HepG2 (cell line): ENCODE results near the gene ARHGAP33. TPM values are rescaled to one million over a fixed set of nuclear protein-coding genes. Genes with fewer than 3 reads are reported as not detected.

ENCODE experiments used
- GABPA ChIP-seq, 2 experiments: IDR thresholded peaks; 2 replicates each; pipeline ENCODE4 v1.6.1; 2011 to 2016; ENCODE audit warnings: low read depth in 2 of 2, low read length in 1 of 2, missing biosample characterization in 1 of 2, missing genetic modification characterization in 1 of 2
- HDAC1 ChIP-seq: sonication (generic); formaldehyde crosslinking; IDR thresholded peaks from 2 replicates; pipeline ENCODE4 v1.5.1; 2020; ENCODE audit warnings: mild to moderate bottlenecking, missing genetic modification reagents
- IKZF4 ChIP-seq: sonication (generic); formaldehyde crosslinking; IDR thresholded peaks from 2 replicates; pipeline ENCODE4 v1.5.1; 2020; ENCODE audit warnings: borderline replicate concordance, mild to moderate bottlenecking, low read depth, missing genetic modification reagents; ENCODE audit errors: not compliant biosample characterization
- IRX3 ChIP-seq: sonication (generic); formaldehyde crosslinking; IDR thresholded peaks from 2 replicates; pipeline ENCODE4 v1.8.1; 2023; ENCODE audit warnings: mild to moderate bottlenecking, low read depth, missing genetic modification reagents, borderline replicate concordance
- ISX ChIP-seq: sonication (generic); formaldehyde crosslinking; conservative IDR thresholded peaks from 2 replicates; pipeline ENCODE4 v1.5.0; 2020; ENCODE audit warnings: missing genetic modification reagents
- MEF2D ChIP-seq: sonication (generic); formaldehyde crosslinking; IDR thresholded peaks from 2 replicates; pipeline ENCODE4 v1.5.1; 2020; ENCODE audit warnings: mild to moderate bottlenecking, missing genetic modification reagents
- MTA1 ChIP-seq: sonication (generic); formaldehyde crosslinking; IDR thresholded peaks from 2 replicates; pipeline ENCODE4 v1.4.0; 2020; ENCODE audit warnings: missing genetic modification reagents, mild to moderate bottlenecking, borderline replicate concordance
- NFYB ChIP-seq: sonication (generic); formaldehyde crosslinking; IDR thresholded peaks from 2 replicates; pipeline ENCODE4 v1.4.0; 2020; ENCODE audit warnings: missing genetic modification reagents
- PTBP1 ChIP-seq: fragments of 200-400 bp; formaldehyde crosslinking; IDR thresholded peaks from 2 replicates; pipeline ENCODE4 v1.6.1; 2018; ENCODE audit warnings: low read length, low read depth; ENCODE audit not compliant: poor library complexity, severe bottlenecking
- TARDBP ChIP-seq: sonication (generic); formaldehyde crosslinking; IDR thresholded peaks from 2 replicates; pipeline ENCODE4 v1.8.0; 2022; ENCODE audit warnings: mild to moderate bottlenecking, missing genetic modification reagents
- TBX3 ChIP-seq: fragments of 450-650 bp; IDR thresholded peaks from 2 replicates; pipeline ENCODE4 v1.6.1; 2017; ENCODE audit warnings: antibody characterized with exemption, mild to moderate bottlenecking, inconsistent platforms, borderline replicate concordance
- TP53 ChIP-seq: sonication (generic); formaldehyde crosslinking; conservative IDR thresholded peaks from 2 replicates; pipeline ENCODE4 v1.4.0; 2020; ENCODE audit warnings: missing genetic modification reagents
- ZFP36L2 ChIP-seq: sonication (generic); formaldehyde crosslinking; IDR thresholded peaks from 2 replicates; pipeline ENCODE4 v1.4.0; 2020; ENCODE audit warnings: missing genetic modification reagents
- ZNF124 ChIP-seq: sonication (generic); formaldehyde crosslinking; IDR thresholded peaks from 2 replicates; pipeline ENCODE4 v1.4.0; 2020; ENCODE audit warnings: missing genetic modification reagents
- ZNF17 ChIP-seq: sonication (generic); formaldehyde crosslinking; IDR thresholded peaks from 2 replicates; pipeline ENCODE4 v1.5.0; 2020; ENCODE audit warnings: mild to moderate bottlenecking, missing genetic modification reagents
- ZNF841 ChIP-seq: sonication (generic); formaldehyde crosslinking; IDR thresholded peaks from 2 replicates; pipeline ENCODE4 v1.8.1; 2023; ENCODE audit warnings: missing genetic modification reagents, borderline replicate concordance
- ZNF850 ChIP-seq: sonication (generic); formaldehyde crosslinking; conservative IDR thresholded peaks from 2 replicates; pipeline ENCODE4 v1.9.0; 2021; ENCODE audit warnings: mild to moderate bottlenecking, missing genetic modification reagents
- polyA plus RNA-seq, 8 experiments: library from polyadenylated mRNA; depleted of rRNA in 3 of 8; stranded (reverse) in 7 of 8; unstranded in 1 of 8; fragments of >200 nt; fragmentation: Illumina TruSeq in 4 of 8; extraction: Trizol in 4 of 8; gene quantifications; 2 replicates each; pipeline versions ENCODE4 v1.2.1 to v1.2.3, GENCODE V29; 2011 to 2016; ENCODE audit warnings: low read depth in 4 of 8, missing spikeins in 1 of 8, mixed read lengths in 1 of 8; ENCODE audit not compliant: insufficient read depth in 1 of 8
- total RNA-seq, 5 experiments: library from RNA; depleted of rRNA; stranded (reverse); fragments of >200 nt; fragmentation: Illumina TruSeq; extraction: Trizol; gene quantifications; 2 replicates each; pipeline ENCODE4 v1.2.3, GENCODE V29; 2016; ENCODE audit warnings: low read depth in 1 of 5
- TF ChIP-seq, protein P1 (sequence below): sonication (generic); formaldehyde crosslinking; IDR thresholded peaks from 2 replicates; pipeline ENCODE4 v1.4.0; 2020; ENCODE audit warnings: missing genetic modification reagents, borderline replicate concordance
- TF ChIP-seq, protein P2 (sequence below): IDR thresholded peaks from 2 replicates; pipeline ENCODE4 v1.6.1; 2016; ENCODE audit warnings: missing compliant biosample characterization, missing genetic modification reagents, borderline replicate concordance
- TF ChIP-seq, protein P3 (sequence below): sonication (generic); formaldehyde crosslinking; IDR thresholded peaks from 2 replicates; pipeline ENCODE4 v1.4.0; 2020; ENCODE audit warnings: missing genetic modification reagents
- TF ChIP-seq, protein P4 (sequence below): IDR thresholded peaks from 2 replicates; pipeline ENCODE4 v1.6.1; 2016; ENCODE audit warnings: control low read depth

Gene ARHGAP33
- total and polyA plus RNA-seq, 2 of the 13 experiments (the other 11 are each of a cell fraction or from before 2014, with no cell fraction given): 1.3 to 2.7 TPM

DNA sequence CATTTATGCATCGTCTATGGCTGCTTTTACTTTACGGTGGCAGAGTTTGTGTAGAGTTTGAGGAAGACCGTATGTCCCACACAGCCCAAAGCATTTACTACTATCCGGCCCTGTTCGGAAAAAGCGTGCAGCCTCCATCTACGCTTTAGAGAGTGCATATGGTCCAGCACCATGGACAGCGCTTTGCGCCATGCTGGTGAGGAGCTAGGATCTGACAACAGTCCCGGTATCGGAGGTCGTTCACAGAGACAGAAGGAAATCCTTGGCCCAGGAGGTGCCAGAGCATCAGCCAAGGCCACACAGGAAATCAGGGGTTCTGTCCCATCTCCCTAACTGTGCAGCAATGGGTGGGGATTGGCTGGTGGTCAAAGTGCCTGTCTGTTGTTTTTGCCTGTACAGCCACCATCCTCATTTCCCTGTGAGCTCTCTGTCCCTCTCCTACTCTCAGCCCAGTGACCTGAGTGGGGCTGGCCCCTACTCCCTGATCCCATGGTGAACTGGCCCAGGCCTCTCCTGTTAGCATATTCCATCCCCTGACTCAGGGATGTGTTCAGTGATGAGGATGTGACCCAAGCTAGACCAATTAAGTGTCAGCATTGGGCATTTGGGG is 53.4 kb downstream of the ARHGAP33 start (continued):
- TF ChIP-seq, protein P1, sequence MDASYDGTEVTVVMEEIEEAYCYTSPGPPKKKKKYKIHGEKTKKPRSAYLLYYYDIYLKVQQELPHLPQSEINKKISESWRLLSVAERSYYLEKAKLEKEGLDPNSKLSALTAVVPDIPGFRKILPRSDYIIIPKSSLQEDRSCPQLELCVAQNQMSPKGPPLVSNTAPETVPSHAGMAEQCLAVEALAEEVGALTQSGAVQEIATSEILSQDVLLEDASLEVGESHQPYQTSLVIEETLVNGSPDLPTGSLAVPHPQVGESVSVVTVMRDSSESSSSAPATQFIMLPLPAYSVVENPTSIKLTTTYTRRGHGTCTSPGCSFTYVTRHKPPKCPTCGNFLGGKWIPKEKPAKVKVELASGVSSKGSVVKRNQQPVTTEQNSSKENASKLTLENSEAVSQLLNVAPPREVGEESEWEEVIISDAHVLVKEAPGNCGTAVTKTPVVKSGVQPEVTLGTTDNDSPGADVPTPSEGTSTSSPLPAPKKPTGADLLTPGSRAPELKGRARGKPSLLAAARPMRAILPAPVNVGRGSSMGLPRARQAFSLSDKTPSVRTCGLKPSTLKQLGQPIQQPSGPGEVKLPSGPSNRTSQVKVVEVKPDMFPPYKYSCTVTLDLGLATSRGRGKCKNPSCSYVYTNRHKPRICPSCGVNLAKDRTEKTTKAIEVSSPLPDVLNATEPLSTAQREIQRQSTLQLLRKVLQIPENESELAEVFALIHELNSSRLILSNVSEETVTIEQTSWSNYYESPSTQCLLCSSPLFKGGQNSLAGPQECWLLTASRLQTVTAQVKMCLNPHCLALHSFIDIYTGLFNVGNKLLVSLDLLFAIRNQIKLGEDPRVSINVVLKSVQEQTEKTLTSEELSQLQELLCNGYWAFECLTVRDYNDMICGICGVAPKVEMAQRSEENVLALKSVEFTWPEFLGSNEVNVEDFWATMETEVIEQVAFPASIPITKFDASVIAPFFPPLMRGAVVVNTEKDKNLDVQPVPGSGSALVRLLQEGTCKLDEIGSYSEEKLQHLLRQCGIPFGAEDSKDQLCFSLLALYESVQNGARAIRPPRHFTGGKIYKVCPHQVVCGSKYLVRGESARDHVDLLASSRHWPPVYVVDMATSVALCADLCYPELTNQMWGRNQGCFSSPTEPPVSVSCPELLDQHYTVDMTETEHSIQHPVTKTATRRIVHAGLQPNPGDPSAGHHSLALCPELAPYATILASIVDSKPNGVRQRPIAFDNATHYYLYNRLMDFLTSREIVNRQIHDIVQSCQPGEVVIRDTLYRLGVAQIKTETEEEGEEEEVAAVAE (CRISPR knock-in tag): peak; percentile 97
- TF ChIP-seq IKZF4 (CRISPR knock-in tag) (peak; percentile 94), MTA1 (CRISPR knock-in tag) (no peak), ZFP36L2 (CRISPR knock-in tag) (peak; percentile 97), ZNF850 (CRISPR knock-in tag) (no peak), ZNF17 (peak; percentile 71; the same call in 1 of the 2 replicates), MEF2D (CRISPR knock-in tag) (peak; percentile 92), PTBP1 (no peak), TARDBP (CRISPR knock-in tag) (0 out of 2 replicates have a peak, but pooled peaks have one; percentile 32), GABPA (IDR thresholded peaks at IDR 0.05; ENCODE audit: low read depth, low read length) (no peak), GABPA (CRISPR knock-in tag; IDR thresholded peaks at IDR 0.05; ENCODE audit: low read depth) (no peak), TBX3 (no peak), NFYB (CRISPR knock-in tag) (peak; percentile 31; the same call in 1 of the 2 replicates), TP53 (CRISPR knock-in tag) (no peak), ZNF841 (CRISPR knock-in tag) (peak; percentile 87; the same call in 1 of the 2 replicates), ZNF124 (CRISPR knock-in tag) (peak; percentile 94), IRX3 (CRISPR knock-in tag) (0 out of 2 replicates have a peak, but pooled peaks have one; percentile 66), HDAC1 (CRISPR knock-in tag) (peak; percentile 70), ISX (peak; percentile 92; the same call in 1 of the 2 replicates)
- TF ChIP-seq, protein P2, sequence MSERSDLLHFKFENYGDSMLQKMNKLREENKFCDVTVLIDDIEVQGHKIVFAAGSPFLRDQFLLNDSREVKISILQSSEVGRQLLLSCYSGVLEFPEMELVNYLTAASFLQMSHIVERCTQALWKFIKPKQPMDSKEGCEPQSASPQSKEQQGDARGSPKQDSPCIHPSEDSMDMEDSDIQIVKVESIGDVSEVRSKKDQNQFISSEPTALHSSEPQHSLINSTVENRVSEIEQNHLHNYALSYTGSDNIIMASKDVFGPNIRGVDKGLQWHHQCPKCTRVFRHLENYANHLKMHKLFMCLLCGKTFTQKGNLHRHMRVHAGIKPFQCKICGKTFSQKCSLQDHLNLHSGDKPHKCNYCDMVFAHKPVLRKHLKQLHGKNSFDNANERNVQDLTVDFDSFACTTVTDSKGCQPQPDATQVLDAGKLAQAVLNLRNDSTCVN (CRISPR knock-in tag): peak; percentile 95
- TF ChIP-seq, protein P3, sequence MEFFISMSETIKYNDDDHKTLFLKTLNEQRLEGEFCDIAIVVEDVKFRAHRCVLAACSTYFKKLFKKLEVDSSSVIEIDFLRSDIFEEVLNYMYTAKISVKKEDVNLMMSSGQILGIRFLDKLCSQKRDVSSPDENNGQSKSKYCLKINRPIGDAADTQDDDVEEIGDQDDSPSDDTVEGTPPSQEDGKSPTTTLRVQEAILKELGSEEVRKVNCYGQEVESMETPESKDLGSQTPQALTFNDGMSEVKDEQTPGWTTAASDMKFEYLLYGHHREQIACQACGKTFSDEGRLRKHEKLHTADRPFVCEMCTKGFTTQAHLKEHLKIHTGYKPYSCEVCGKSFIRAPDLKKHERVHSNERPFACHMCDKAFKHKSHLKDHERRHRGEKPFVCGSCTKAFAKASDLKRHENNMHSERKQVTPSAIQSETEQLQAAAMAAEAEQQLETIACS (CRISPR knock-in tag): no peak
- TF ChIP-seq, protein P4, sequence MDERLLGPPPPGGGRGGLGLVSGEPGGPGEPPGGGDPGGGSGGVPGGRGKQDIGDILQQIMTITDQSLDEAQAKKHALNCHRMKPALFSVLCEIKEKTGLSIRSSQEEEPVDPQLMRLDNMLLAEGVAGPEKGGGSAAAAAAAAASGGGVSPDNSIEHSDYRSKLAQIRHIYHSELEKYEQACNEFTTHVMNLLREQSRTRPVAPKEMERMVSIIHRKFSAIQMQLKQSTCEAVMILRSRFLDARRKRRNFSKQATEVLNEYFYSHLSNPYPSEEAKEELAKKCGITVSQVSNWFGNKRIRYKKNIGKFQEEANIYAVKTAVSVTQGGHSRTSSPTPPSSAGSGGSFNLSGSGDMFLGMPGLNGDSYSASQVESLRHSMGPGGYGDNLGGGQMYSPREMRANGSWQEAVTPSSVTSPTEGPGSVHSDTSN (CRISPR knock-in tag): no peak
